Mesothelial cell of epicardium (in vitro differentiated cells): ENCODE data around the gene RBMS2. TPM values are rescaled to one million over a fixed set of nuclear protein-coding genes. Genes with fewer than 3 reads are reported as not detected.
A peak's percentile ranks its signal among the peaks of the same experiment; 100 is the strongest.

Source experiments
- DNase-seq, 2 experiments: peaks; one replicate each; pipeline ENCODE4 v3.0.0; 2021; ENCODE audit warnings: low spot score in 2 of 2; ENCODE audit not compliant: unreplicated experiment in 2 of 2
- H3K27ac Mint-ChIP-seq: 2 replicates; pipeline ENCODE4 v1.8.0; 2021; ENCODE audit warnings: mixed read lengths
- H3K27me3 Mint-ChIP-seq: 2 replicates; pipeline ENCODE4 v1.8.0; 2021; ENCODE audit warnings: low read depth, mixed read lengths
- H3K36me3 Mint-ChIP-seq: 2 replicates; pipeline ENCODE4 v1.8.0; 2021; ENCODE audit warnings: mixed read lengths
- H3K4me1 Mint-ChIP-seq: 2 replicates; pipeline ENCODE4 v1.8.0; 2021; ENCODE audit warnings: mixed read lengths
- H3K4me3 Mint-ChIP-seq: 2 replicates; pipeline ENCODE4 v1.8.0; 2021; ENCODE audit warnings: mild to moderate bottlenecking, moderate library complexity, mixed read lengths
- H3K9me3 Mint-ChIP-seq: 2 replicates; pipeline ENCODE4 v1.8.0; 2021; ENCODE audit warnings: mixed read lengths
- total RNA-seq: library from RNA; stranded (reverse); gene quantifications from 3 replicates; pipeline ENCODE4 v1.2.1, GENCODE V29; 2021
- TF ChIP-seq, protein P1 (sequence below): fragments of 200-600 bp; sonication (generic); IDR thresholded peaks from one replicate; pipeline ENCODE4 v1.5.0; 2021; ENCODE audit warnings: antibody characterized with exemption; ENCODE audit not compliant: unreplicated experiment

The RBMS2 gene
- total RNA-seq, 1 donor from 2014 or later: 78.0 TPM

DNA sequence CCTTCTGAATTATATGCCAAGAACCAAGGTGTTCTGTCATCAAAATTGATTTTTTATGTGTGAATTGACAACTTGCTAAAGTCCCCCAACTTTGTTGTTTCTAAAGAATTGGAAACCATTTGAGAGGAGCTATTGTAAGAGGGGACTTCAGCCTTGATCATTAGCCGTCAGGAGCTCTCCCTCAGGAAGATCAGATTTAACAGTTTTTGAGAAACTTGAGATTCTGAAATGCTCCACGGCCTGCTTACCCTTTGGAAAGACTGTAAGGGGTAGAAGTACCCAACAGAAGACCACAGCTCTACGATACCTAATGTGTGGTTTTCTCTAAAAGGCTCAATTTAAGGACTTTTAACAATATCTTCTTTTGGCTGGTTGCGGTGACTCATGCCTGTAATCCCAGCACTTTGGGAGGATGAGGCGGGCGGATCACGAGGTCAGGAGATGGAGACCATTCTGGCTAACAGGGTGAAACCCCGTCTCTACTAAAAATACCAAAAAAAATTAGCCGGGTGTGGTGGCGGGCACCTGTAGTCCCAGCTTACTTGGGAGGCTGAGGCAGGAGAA lies 57.4 kb downstream of the RBMS2 start:
- Mint-ChIP-seq H3K36me3 (peaks cover 20% of the 10 kb centered on the region), H3K4me3 (no peak overlapping the region), H3K27me3 (no peaks in the 10 kb centered on the region), H3K4me1 (no peaks in the 10 kb centered on the region), H3K27ac (no peak overlapping the region), H3K9me3 (no peaks in the 10 kb centered on the region)
- TF ChIP-seq, protein P1, sequence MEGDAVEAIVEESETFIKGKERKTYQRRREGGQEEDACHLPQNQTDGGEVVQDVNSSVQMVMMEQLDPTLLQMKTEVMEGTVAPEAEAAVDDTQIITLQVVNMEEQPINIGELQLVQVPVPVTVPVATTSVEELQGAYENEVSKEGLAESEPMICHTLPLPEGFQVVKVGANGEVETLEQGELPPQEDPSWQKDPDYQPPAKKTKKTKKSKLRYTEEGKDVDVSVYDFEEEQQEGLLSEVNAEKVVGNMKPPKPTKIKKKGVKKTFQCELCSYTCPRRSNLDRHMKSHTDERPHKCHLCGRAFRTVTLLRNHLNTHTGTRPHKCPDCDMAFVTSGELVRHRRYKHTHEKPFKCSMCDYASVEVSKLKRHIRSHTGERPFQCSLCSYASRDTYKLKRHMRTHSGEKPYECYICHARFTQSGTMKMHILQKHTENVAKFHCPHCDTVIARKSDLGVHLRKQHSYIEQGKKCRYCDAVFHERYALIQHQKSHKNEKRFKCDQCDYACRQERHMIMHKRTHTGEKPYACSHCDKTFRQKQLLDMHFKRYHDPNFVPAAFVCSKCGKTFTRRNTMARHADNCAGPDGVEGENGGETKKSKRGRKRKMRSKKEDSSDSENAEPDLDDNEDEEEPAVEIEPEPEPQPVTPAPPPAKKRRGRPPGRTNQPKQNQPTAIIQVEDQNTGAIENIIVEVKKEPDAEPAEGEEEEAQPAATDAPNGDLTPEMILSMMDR: no peak
- no peak for DNase-seq

DNA sequence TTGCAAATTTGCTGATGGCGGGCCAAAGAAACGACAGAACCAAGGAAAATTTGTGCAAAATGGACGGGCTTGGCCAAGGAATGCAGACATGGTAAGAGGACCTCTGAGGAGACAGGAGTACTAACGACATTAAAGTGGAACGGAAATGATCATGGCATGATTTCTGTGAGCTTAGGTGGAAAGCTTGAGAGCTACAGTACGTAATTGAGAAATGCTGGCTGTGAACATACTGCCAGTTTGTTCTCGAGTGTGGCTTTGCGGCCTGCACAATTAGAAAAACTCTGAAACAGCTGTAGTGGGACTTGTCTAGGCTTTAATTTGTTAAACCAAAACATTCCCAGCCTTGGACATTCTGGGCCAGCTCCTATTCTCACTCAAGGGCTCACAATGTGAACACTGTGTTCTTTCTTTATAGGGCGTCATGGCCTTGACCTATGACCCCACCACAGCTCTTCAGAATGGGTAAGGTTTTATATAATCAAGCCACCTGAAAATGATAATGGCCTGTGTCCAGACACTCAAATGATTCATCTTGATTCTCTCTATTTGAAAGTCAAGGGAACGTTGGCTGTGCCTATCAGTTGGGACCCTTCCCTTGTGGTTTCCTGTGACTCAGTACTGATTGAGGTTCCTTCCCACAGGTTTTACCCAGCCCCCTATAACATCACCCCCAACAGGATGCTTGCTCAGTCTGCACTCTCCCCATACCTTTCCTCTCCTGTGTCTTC lies 60.0 kb downstream of the RBMS2 start:
- DNase-seq: no peak
- Mint-ChIP-seq H3K4me1 (no peaks in the 10 kb centered on the region), H3K36me3 (peaks cover 19% of the 10 kb centered on the region), H3K27me3 (no peaks in the 10 kb centered on the region), H3K9me3 (no peaks in the 10 kb centered on the region), H3K4me3 (no peak overlapping the region), H3K27ac (peak overlapping the region; percentile 34)
- TF ChIP-seq, protein P1: no peak

DNA sequence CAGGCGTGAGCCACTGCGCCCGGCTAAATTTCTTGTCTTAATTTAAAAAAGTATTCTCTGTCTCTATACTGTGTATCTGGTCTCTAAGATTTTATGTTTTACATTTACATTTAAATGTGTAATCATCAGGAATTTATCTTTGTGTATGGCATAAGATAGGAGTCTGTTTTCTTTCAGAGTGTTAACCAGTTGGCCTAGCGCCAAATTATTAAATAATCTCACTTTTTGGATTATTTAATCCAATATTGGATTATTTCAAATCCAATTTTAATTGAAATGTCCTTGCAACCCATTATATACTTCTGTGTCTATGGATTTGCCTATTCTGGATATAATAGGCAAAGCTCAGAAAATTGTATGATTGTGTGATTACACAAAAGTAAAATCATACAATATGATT lies 63.5 kb downstream of the RBMS2 start:
- H3K9me3 Mint-ChIP-seq: no peaks in the 10 kb centered on the region

DNA sequence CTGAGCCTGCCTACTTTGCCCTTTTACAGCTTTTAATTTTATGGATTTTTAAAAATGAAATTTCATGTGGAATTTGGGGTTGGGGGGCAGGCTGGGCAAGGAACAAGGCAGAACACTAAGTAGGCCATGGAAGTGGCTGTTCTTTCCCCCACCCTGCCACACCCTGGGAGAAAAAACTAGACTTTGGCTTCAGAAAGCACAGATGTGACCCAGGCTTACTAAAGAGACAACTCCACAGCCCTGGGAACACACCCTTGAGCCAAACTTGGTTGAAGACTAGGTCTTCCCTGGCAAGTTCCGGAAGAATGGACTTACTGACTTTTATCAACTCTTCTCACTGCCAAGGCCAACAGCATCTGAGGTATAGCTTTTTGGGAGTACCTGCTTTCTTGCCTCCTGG lies 68.2 kb downstream of the RBMS2 start:
- no peak overlapping the region for H3K4me3 Mint-ChIP-seq
- peaks cover 18% of the 10 kb centered on the region for H3K4me1 Mint-ChIP-seq
- no peak overlapping the region for H3K27ac Mint-ChIP-seq
- H3K9me3 Mint-ChIP-seq: no peaks in the 10 kb centered on the region
- DNase-seq: no peak
- TF ChIP-seq, protein P1: no peak
- no peaks in the 10 kb centered on the region for H3K27me3 Mint-ChIP-seq
- H3K36me3 Mint-ChIP-seq: peaks cover 28% of the 10 kb centered on the region

More for the DNA sequence above, 63.5 kb downstream of the RBMS2 start:
- Mint-ChIP-seq H3K36me3 (peaks cover 38% of the 10 kb centered on the region), H3K4me3 (no peak overlapping the region), H3K27ac (no peak overlapping the region), H3K4me1 (no peaks in the 10 kb centered on the region), H3K27me3 (no peaks in the 10 kb centered on the region)
- TF ChIP-seq, protein P1: no peak
- DNase-seq: no peak

DNA sequence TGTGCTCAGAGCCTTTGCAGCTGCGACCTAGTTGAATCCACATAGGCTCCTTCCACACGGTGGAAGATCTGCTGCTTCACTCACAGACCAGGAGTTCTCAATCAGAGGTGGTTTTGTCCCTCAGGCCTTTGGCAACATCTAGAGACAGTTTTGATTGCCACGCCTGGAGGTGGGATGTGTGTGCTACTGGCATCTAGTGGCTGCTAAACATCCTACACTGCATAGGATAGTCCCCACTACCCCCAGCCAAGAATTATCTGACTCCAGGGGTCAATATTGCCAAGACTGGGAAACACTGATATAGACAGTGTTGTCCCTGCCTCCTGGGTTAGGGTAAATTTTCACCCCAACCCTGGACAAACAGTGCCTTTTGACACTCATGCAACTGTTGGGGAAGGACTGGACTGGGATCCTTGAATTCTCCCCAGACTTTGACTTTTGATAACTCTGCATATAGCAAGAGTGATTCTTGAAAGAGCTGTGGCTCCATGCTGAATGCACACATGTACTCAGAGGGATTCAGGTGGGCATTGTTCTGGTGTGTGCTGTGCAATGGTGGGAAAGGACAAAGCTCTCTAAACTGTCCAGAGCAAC lies 68.7 kb downstream of the RBMS2 start:
- TF ChIP-seq, protein P1: no peak
- Mint-ChIP-seq H3K27ac (peak overlapping the region; percentile 60), H3K27me3 (no peaks in the 10 kb centered on the region), H3K9me3 (no peaks in the 10 kb centered on the region), H3K36me3 (peaks cover 25% of the 10 kb centered on the region), H3K4me1 (peaks cover 20% of the 10 kb centered on the region), H3K4me3 (no peak overlapping the region)
- DNase-seq: no peak
